ENCODE measurements around the gene TIMM13. TPM values are rescaled to one million over a fixed set of nuclear protein-coding genes. Genes with fewer than 3 reads are reported as not detected.
A peak's percentile ranks its signal among the peaks of the same experiment; 100 is the strongest.

The TIMM13 gene
- total and polyA plus RNA-seq, 9 of the 15 experiments (the other 6 are each of a cell fraction or from before 2014, with no cell fraction given), result 17.6 to 215 (median 71.8) TPM

DNA sequence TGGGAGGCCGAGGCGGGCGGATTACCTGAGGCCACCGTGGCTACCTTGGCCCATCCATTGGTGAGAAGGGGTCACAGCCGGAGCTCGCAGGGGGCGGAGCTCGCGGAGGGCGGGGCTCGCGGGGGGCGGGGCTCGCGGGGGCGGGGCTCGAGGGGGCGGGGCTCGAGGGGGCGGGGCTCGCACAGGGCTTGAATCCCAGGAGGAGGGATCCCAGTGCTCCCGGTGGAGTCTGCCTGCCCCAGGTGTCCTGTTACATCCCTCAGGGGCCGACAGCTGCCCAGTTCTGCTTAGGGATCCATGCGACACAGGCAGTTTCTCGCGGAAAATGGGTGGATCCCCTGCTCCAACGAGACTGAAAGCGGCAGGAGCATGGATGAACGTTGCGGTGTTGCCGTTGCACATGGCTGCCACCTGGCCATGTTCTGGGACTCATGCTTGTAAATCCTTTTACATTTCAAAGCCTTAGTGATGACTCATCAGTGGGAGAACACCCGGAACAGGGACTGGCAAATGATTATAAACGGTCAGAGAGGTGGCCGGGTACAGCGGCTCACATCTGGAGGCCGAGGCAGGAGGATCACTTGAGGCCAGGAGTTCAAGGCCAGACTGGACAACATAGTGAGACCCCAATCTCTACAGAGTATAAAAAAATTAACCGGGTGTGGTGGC lies 42.2 kb downstream of the TIMM13 start:
- peak; percentile 77 to 95 (median 94) for DNase-seq (ENCODE audit: extremely low read depth in 1 of 4, low spot score in 3 of 4)
- H3K4me1 ChIP-seq (replicated peaks in 1 of 2; ENCODE audit: control insufficient read depth in 2 of 2, insufficient read depth in 2 of 2, low read length in 2 of 2), result peaks cover 6 to 21% of the 10 kb centered on the region in 2 experiments; a peak in 4 of 5 replicates
- no peaks in the 10 kb centered on the region for H3K27me3 ChIP-seq (ENCODE audit: control insufficient read depth in 2 of 2, insufficient read depth in 2 of 2, low read length in 2 of 2)
- H3K4me3 ChIP-seq, result peak overlapping the region; percentile 38
- H3K9ac ChIP-seq (ENCODE audit: insufficient read depth in 1 of 2, low read depth in 2 of 2, low read length in 2 of 2), result peak overlapping the region; percentile 45 to 91; a peak in 3 of 4 replicates
- no peaks in the 10 kb centered on the region for H3K79me2 ChIP-seq (ENCODE audit: control insufficient read depth, insufficient read depth, low read length)
- H3K9me3 ChIP-seq (replicated peaks; ENCODE audit: control insufficient read depth, insufficient read depth, low read depth, low read length), result peaks cover 6% of the 10 kb centered on the region
- ATAC-seq, result peak; percentile 80
- in situ Hi-C loops (cut with MboI) (loop anchor here (5.0 to 10.0 kb wide), 2 partner anchors 103 to 230 kb away; partner anchors contain the start of genes AP3D1 and PEAK3), intact Hi-C loops (cut with micrococcal nuclease) (loop anchor here (10.0 kb wide), 1 partner anchor 60 kb away; the partner anchor contains the start of genes LSM7 and SPPL2B)
- peak overlapping the region; percentile 65; the same call in 2 of the 3 replicates for H3K27ac ChIP-seq (ENCODE audit: extremely low read depth, low read depth, low read length)
- ChIA-PET POLR2A (interaction anchor here (0.6 to 1.1 kb wide), 3 partner anchors 12 to 111 kb away, joined by 3 to 4 read pairs (median 3); no protein-coding TSS in a partner anchor), CTCF (ENCODE audit: low intra/inter-chr PET ratio) (no interaction called here)
- H3K9me1 ChIP-seq (ENCODE audit: control insufficient read depth, insufficient read depth, low read length), result no peaks in the 10 kb centered on the region
- BruUV-seq (replicated peaks), result no TSS peak
- peak overlapping the region; percentile 90 for H3K4me2 ChIP-seq (ENCODE audit: insufficient read depth, low read length)
- H3K36me3 ChIP-seq (ENCODE audit: control insufficient read depth, insufficient read depth, low read length), result no peaks in the 10 kb centered on the region
- H4K20me1 ChIP-seq (replicated peaks; ENCODE audit: control insufficient read depth, insufficient read depth, low read length), result no peaks in the 10 kb centered on the region
- 10% methylated on average over 23 of the region's 37 CpGs for WGBS (ENCODE audit: insufficient coverage, low coverage, missing lambda C conversion rate)
- peak overlapping the region; percentile 98 for H2AFZ ChIP-seq (ENCODE audit: low read depth, low read length)
- FAIRE-seq, result peak; percentile 84
- TF ChIP-seq ASH1L (IDR thresholded peaks at IDR 0.05; ENCODE audit: borderline replicate concordance, low read depth, partially characterized antibody), result peak; percentile 49
- peak; percentile 26 for TF ChIP-seq CHD4 (IDR thresholded peaks at IDR 0.05; ENCODE audit: insufficient read depth, insufficient replicate concordance, low read depth, low read length, poor library complexity, severe bottlenecking)
- TF ChIP-seq, protein P1, sequence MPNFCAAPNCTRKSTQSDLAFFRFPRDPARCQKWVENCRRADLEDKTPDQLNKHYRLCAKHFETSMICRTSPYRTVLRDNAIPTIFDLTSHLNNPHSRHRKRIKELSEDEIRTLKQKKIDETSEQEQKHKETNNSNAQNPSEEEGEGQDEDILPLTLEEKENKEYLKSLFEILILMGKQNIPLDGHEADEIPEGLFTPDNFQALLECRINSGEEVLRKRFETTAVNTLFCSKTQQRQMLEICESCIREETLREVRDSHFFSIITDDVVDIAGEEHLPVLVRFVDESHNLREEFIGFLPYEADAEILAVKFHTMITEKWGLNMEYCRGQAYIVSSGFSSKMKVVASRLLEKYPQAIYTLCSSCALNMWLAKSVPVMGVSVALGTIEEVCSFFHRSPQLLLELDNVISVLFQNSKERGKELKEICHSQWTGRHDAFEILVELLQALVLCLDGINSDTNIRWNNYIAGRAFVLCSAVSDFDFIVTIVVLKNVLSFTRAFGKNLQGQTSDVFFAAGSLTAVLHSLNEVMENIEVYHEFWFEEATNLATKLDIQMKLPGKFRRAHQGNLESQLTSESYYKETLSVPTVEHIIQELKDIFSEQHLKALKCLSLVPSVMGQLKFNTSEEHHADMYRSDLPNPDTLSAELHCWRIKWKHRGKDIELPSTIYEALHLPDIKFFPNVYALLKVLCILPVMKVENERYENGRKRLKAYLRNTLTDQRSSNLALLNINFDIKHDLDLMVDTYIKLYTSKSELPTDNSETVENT (CRISPR knock-in tag; IDR thresholded peaks at IDR 0.05), result no peak
- TF ChIP-seq CBX1 (IDR thresholded peaks at IDR 0.05; ENCODE audit: low read depth), result peak; percentile 97
- TF ChIP-seq POLR2G (IDR thresholded peaks at IDR 0.05; ENCODE audit: low read depth, low read length), result peak; percentile 53; the same call in 1 of the 2 replicates
- TF ChIP-seq TRIM28 (IDR thresholded peaks at IDR 0.05), result no peak
- TF ChIP-seq MIER1 (IDR thresholded peaks at IDR 0.05; ENCODE audit: low read depth), result 0 out of 2 replicates have a peak, but pooled peaks have one; percentile 40
- TF ChIP-seq ZNF384 (IDR thresholded peaks at IDR 0.05; ENCODE audit: low read depth, low read length), result no peak
- TF ChIP-seq RBFOX2 (IDR thresholded peaks at IDR 0.05; ENCODE audit: low read depth, low read length), result peak; percentile 59
- TF ChIP-seq, protein P2, sequence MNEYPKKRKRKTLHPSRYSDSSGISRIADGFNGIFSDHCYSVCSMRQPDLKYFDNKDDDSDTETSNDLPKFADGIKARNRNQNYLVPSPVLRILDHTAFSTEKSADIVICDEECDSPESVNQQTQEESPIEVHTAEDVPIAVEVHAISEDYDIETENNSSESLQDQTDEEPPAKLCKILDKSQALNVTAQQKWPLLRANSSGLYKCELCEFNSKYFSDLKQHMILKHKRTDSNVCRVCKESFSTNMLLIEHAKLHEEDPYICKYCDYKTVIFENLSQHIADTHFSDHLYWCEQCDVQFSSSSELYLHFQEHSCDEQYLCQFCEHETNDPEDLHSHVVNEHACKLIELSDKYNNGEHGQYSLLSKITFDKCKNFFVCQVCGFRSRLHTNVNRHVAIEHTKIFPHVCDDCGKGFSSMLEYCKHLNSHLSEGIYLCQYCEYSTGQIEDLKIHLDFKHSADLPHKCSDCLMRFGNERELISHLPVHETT (CRISPR knock-in tag; conservative IDR thresholded peaks at IDR 0.05 in 1 of 2, IDR thresholded peaks at IDR 0.05 in 1 of 2), result no peak
- TF ChIP-seq FOXK2 (conservative IDR thresholded peaks at IDR 0.05 in 1 of 2, IDR thresholded peaks at IDR 0.05 in 1 of 2; ENCODE audit: low read depth in 2 of 2), result peak; percentile 79 to 80
- peak; percentile 81; the same call in 1 of the 2 replicates for TF ChIP-seq FOXP1 (CRISPR knock-in tag; IDR thresholded peaks at IDR 0.05)
- peak; percentile 51; the same call in 1 of the 2 replicates for TF ChIP-seq LEF1 (IDR thresholded peaks at IDR 0.05)
- TF ChIP-seq, protein P3, sequence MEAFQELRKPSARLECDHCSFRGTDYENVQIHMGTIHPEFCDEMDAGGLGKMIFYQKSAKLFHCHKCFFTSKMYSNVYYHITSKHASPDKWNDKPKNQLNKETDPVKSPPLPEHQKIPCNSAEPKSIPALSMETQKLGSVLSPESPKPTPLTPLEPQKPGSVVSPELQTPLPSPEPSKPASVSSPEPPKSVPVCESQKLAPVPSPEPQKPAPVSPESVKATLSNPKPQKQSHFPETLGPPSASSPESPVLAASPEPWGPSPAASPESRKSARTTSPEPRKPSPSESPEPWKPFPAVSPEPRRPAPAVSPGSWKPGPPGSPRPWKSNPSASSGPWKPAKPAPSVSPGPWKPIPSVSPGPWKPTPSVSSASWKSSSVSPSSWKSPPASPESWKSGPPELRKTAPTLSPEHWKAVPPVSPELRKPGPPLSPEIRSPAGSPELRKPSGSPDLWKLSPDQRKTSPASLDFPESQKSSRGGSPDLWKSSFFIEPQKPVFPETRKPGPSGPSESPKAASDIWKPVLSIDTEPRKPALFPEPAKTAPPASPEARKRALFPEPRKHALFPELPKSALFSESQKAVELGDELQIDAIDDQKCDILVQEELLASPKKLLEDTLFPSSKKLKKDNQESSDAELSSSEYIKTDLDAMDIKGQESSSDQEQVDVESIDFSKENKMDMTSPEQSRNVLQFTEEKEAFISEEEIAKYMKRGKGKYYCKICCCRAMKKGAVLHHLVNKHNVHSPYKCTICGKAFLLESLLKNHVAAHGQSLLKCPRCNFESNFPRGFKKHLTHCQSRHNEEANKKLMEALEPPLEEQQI (IDR thresholded peaks at IDR 0.05), result peak; percentile 22; the same call in 1 of the 2 replicates

Data from K562 (cell line).